ENCODE data around the gene RGS10.

Gene RGS10

DNA sequence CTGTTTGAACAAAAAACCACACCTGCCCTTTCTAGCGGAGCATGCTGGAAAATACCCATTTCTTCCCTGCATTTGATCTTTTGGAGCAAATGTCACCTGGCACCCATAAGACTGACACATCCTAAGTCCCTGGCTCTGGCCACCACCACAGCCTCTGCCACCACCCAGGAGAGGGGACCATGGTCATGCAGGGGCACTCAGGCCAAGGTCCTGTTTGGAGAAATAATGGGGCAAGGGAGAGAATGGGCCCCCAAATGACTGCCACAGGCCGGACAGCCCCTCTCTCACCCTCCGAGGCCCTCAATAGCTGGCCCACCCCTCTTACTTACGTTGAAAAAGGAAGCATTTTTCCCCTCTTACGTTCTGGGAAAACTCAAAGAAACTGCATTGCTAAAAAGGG lies 35.4 kb downstream of the RGS10 start:
- no peaks in the 10 kb centered on the region for H3K9me3 ChIP-seq (ENCODE audit: control insufficient read depth in 2 of 2, low read length in 2 of 2)
- no peaks in the 10 kb centered on the region for H3K27me3 ChIP-seq (ENCODE audit: control insufficient read depth in 2 of 2, insufficient read depth in 2 of 2, low read length in 2 of 2)
- peaks cover 6 to 8% of the 10 kb centered on the region in 2 donors for H3K36me3 ChIP-seq (ENCODE audit: control insufficient read depth in 2 of 2, insufficient read depth in 2 of 2, low read length in 2 of 2)
- H3K9ac ChIP-seq (ENCODE audit: low read depth in 1 of 2, low read length in 2 of 2) = no peak overlapping the region
- H3K27ac ChIP-seq (ENCODE audit: low read depth in 2 of 2, low read length in 2 of 2) = no peak overlapping the region
- H3K4me3 ChIP-seq (ENCODE audit: low read length in 2 of 2) = no peak overlapping the region
- H3K4me1 ChIP-seq (ENCODE audit: control insufficient read depth in 2 of 2, insufficient read depth in 2 of 2, low read length in 2 of 2) = peaks cover 0 to 3% of the 10 kb centered on the region in 2 donors

DNA sequence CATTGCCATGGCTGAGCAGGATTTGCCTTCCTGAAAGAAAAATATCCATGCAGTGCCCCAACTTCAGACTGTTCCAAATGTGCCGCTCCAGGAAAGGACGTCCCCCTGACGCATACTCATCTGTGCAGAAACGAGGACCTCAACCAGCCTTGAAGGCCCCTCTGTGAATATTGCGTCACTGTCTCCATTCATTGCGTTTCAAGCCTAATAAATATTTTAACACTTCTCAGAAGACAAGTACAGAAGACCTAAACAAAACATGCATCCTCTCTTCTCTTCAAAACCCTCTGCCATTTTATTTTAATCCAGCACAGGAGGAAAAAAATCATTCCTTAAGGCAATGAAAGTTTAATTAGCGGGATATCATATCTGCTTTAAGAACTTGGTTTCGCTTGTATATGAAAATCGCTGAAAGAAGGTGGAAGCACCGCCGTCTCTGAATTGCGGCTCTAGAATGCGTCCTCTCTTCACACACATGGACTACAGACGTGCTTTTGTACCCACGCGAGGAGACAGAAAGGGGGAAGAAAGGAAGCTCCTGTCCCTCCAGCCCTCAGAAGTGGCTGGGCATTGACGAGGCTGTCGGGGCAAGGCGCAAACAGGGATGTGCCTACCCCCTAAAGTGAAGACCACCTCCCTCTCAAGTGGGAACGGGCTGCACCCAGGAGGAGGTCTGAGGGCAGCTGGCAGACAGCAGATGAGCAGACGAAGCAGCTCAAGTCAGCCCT lies 36.8 kb downstream of the RGS10 start:
- H3K4me3 ChIP-seq (ENCODE audit: low read length in 2 of 2) = no peak overlapping the region
- peak overlapping the region in 1 of 2 donors; percentile 61 for H3K27ac ChIP-seq (ENCODE audit: low read depth in 2 of 2, low read length in 2 of 2)
- peaks cover 2 to 5% of the 10 kb centered on the region in 2 donors for H3K36me3 ChIP-seq (ENCODE audit: control insufficient read depth in 2 of 2, insufficient read depth in 2 of 2, low read length in 2 of 2)
- H3K9me3 ChIP-seq (ENCODE audit: control insufficient read depth in 2 of 2, low read length in 2 of 2) = no peaks in the 10 kb centered on the region
- H3K4me1 ChIP-seq (ENCODE audit: control insufficient read depth in 2 of 2, insufficient read depth in 2 of 2, low read length in 2 of 2) = peaks cover 3 to 4% of the 10 kb centered on the region in 2 donors
- no peak overlapping the region for H3K9ac ChIP-seq (ENCODE audit: low read depth in 1 of 2, low read length in 2 of 2)
- no peaks in the 10 kb centered on the region for H3K27me3 ChIP-seq (ENCODE audit: control insufficient read depth in 2 of 2, insufficient read depth in 2 of 2, low read length in 2 of 2)

DNA sequence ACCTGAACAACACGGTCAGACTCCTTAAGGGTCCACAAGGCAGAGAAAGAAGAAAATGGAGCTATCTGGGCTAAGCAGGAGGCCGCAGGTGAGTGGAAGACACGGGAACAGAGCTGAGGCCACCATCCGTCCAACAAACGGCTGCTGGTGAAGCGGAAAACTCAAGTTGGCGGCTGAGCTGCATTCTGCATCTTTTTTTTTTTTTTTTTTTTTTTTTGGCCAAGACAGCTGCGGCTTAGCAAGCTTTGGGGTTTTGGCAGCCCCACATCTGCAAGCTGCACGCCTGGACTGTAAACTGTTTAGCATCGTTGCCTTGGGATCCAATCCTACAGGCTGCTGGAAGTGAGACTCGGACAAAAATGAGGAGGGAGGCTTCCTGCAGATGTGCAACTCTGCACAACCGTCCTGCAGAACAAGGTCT lies 37.4 kb downstream of the RGS10 start:
- Histone ChIP-seq H3K9me3 (ENCODE audit: control insufficient read depth in 2 of 2, low read length in 2 of 2) (no peaks in the 10 kb centered on the region), H3K4me3 (ENCODE audit: low read length in 2 of 2) (no peak overlapping the region), H3K9ac (ENCODE audit: low read depth in 1 of 2, low read length in 2 of 2) (no peak overlapping the region), H3K27ac (ENCODE audit: low read depth in 2 of 2, low read length in 2 of 2) (peak overlapping the region in 1 of 2 donors; percentile 44), H3K36me3 (ENCODE audit: control insufficient read depth in 2 of 2, insufficient read depth in 2 of 2, low read length in 2 of 2) (peaks cover 2 to 5% of the 10 kb centered on the region in 2 donors), H3K27me3 (ENCODE audit: control insufficient read depth in 2 of 2, insufficient read depth in 2 of 2, low read length in 2 of 2) (no peaks in the 10 kb centered on the region), H3K4me1 (ENCODE audit: control insufficient read depth in 2 of 2, insufficient read depth in 2 of 2, low read length in 2 of 2) (peaks cover 3 to 7% of the 10 kb centered on the region in 2 donors)

DNA sequence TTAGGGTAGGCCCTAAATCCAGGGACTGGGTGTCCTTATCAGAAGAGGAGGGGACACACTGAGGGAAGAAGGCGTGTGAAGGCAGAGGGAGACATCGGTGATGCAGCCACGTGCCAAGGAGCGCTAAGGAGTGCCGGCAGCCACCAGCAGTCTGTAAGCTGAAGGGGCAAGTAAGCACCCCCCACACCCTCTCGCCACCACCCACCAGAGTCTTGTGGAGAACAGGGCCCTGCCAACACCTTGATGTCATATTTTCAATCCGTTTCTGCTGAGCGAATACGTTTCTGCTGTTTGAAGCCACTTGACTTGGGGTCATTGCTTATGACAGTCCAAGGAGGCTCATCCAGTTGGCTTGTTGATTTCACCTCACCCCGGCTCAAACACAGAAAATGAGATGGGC lies 37.9 kb downstream of the RGS10 start:
- Histone ChIP-seq H3K36me3 (ENCODE audit: control insufficient read depth in 2 of 2, insufficient read depth in 2 of 2, low read length in 2 of 2) (peaks cover 2 to 5% of the 10 kb centered on the region in 2 donors), H3K9me3 (ENCODE audit: control insufficient read depth in 2 of 2, low read length in 2 of 2) (no peaks in the 10 kb centered on the region), H3K27me3 (ENCODE audit: control insufficient read depth in 2 of 2, insufficient read depth in 2 of 2, low read length in 2 of 2) (no peaks in the 10 kb centered on the region), H3K4me3 (ENCODE audit: low read length in 2 of 2) (no peak overlapping the region), H3K27ac (ENCODE audit: low read depth in 2 of 2, low read length in 2 of 2) (peak overlapping the region in 1 of 2 donors; percentile 44), H3K9ac (ENCODE audit: low read depth in 1 of 2, low read length in 2 of 2) (no peak overlapping the region), H3K4me1 (ENCODE audit: control insufficient read depth in 2 of 2, insufficient read depth in 2 of 2, low read length in 2 of 2) (peaks cover 3 to 7% of the 10 kb centered on the region in 2 donors)

DNA sequence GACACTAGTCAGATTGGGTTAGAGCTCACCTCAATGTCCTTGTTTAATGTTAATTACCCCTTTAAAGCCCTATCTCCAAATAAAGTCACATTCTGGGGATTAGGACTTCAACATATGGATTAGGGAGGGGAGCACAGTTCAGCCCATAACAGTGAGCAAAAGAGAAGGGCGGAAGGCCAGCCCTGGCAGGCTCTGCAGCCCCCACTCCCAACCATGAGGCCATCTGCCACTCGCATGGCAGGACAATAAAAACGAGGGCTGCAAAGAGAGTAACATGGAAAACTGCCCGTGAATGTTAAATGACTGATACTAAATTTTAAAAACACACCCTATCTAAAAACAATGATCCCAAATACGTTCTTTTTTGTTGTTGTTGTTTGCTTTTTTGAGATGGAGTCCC lies 38.7 kb downstream of the RGS10 start:
- Histone ChIP-seq H3K4me1 (ENCODE audit: control insufficient read depth in 2 of 2, insufficient read depth in 2 of 2, low read length in 2 of 2) (peaks cover 7 to 11% of the 10 kb centered on the region in 2 donors), H3K9me3 (ENCODE audit: control insufficient read depth in 2 of 2, low read length in 2 of 2) (no peaks in the 10 kb centered on the region), H3K36me3 (ENCODE audit: control insufficient read depth in 2 of 2, insufficient read depth in 2 of 2, low read length in 2 of 2) (peaks cover 2 to 5% of the 10 kb centered on the region in 2 donors), H3K27me3 (ENCODE audit: control insufficient read depth in 2 of 2, insufficient read depth in 2 of 2, low read length in 2 of 2) (no peaks in the 10 kb centered on the region), H3K9ac (ENCODE audit: low read depth in 1 of 2, low read length in 2 of 2) (no peak overlapping the region), H3K27ac (ENCODE audit: low read depth in 2 of 2, low read length in 2 of 2) (no peak overlapping the region), H3K4me3 (ENCODE audit: low read length in 2 of 2) (no peak overlapping the region)

DNA sequence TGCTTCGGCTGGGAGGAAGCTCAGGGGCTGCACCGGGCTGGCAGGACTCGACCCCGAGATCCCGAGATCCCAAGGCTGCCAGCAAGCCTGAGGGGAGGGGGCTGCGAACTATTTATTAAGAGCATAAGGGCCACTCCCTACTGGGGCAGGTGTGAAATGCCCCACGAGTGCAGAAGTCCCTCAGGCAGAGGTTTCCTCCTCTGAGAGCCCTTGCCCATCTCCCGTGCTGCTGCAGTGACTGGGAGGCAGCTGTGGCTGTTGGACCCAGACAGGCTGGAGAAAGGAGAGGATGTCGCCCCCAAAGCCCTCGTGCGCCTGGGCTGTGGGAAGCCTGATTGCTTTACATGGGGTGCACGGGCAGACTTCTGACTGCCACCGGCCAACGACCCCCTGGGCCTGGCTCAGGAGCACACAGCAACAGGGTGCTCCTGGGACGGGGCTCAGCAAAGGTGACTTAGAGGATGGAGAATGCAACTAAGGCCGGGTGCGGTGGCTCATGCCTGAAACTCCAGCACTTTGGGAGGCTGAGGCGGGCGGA lies 39.8 kb downstream of the RGS10 start:
- Histone ChIP-seq H3K9me3 (ENCODE audit: control insufficient read depth in 2 of 2, low read length in 2 of 2) (no peaks in the 10 kb centered on the region), H3K27ac (ENCODE audit: low read depth in 2 of 2, low read length in 2 of 2) (peak overlapping the region in 1 of 2 donors; percentile 58), H3K9ac (ENCODE audit: low read depth in 1 of 2, low read length in 2 of 2) (no peak overlapping the region), H3K27me3 (ENCODE audit: control insufficient read depth in 2 of 2, insufficient read depth in 2 of 2, low read length in 2 of 2) (no peaks in the 10 kb centered on the region), H3K4me3 (ENCODE audit: low read length in 2 of 2) (no peak overlapping the region), H3K36me3 (ENCODE audit: control insufficient read depth in 2 of 2, insufficient read depth in 2 of 2, low read length in 2 of 2) (peaks cover 2 to 5% of the 10 kb centered on the region in 2 donors), H3K4me1 (ENCODE audit: control insufficient read depth in 2 of 2, insufficient read depth in 2 of 2, low read length in 2 of 2) (peaks cover 7 to 11% of the 10 kb centered on the region in 2 donors)

DNA sequence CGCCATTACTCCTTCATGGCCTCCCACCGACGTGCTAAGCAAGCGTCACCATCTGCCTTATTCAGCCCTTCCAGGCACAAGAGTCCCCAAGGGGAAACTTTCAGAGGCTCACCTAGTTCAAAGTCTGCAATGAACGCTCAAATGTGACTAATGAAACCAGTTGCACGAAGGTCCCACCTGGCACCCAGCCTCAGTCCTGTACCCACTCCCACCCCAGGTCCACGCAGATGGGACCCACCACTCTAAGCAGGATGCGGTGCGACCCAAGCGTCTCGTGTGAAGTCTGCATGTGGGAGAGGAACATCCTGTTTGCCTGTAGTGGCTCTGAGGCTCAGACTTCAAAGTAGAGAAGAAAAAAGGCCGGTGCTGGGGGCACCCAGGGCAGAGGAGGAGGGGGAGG lies 40.3 kb downstream of the RGS10 start:
- no peak overlapping the region for H3K4me3 ChIP-seq (ENCODE audit: low read length in 2 of 2)
- peaks cover 2 to 5% of the 10 kb centered on the region in 2 donors for H3K36me3 ChIP-seq (ENCODE audit: control insufficient read depth in 2 of 2, insufficient read depth in 2 of 2, low read length in 2 of 2)
- H3K27me3 ChIP-seq (ENCODE audit: control insufficient read depth in 2 of 2, insufficient read depth in 2 of 2, low read length in 2 of 2) = no peaks in the 10 kb centered on the region
- peak overlapping the region in 1 of 2 donors; percentile 58 for H3K27ac ChIP-seq (ENCODE audit: low read depth in 2 of 2, low read length in 2 of 2)
- peaks cover 7 to 11% of the 10 kb centered on the region in 2 donors for H3K4me1 ChIP-seq (ENCODE audit: control insufficient read depth in 2 of 2, insufficient read depth in 2 of 2, low read length in 2 of 2)
- H3K9ac ChIP-seq (ENCODE audit: low read depth in 1 of 2, low read length in 2 of 2) = no peak overlapping the region
- no peaks in the 10 kb centered on the region for H3K9me3 ChIP-seq (ENCODE audit: control insufficient read depth in 2 of 2, low read length in 2 of 2)

DNA sequence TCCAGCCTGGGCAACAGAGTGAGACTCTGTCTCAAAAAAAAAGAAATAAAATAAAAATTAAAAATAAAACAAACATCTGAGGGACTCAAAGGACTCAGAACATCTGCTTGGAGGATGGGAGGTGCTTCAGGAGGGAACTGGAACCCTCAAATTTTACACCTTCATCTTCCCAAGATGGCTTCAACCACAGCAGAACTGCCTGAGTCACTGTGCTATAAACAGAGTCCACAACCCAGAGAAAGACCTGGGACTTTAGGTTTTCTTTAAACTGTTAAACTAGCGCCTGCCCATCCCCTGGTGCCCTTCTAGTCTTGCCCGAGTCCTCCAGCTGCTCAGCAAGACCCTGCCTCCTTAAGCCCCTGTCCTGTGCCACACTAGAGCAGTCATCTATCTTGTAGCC lies 40.8 kb downstream of the RGS10 start:
- H3K9me3 ChIP-seq (ENCODE audit: control insufficient read depth in 2 of 2, low read length in 2 of 2) = no peaks in the 10 kb centered on the region
- H3K9ac ChIP-seq (ENCODE audit: low read depth in 1 of 2, low read length in 2 of 2) = no peak overlapping the region
- H3K4me1 ChIP-seq (ENCODE audit: control insufficient read depth in 2 of 2, insufficient read depth in 2 of 2, low read length in 2 of 2) = peaks cover 7 to 11% of the 10 kb centered on the region in 2 donors
- peaks cover 2 to 5% of the 10 kb centered on the region in 2 donors for H3K36me3 ChIP-seq (ENCODE audit: control insufficient read depth in 2 of 2, insufficient read depth in 2 of 2, low read length in 2 of 2)
- no peak overlapping the region for H3K4me3 ChIP-seq (ENCODE audit: low read length in 2 of 2)
- no peaks in the 10 kb centered on the region for H3K27me3 ChIP-seq (ENCODE audit: control insufficient read depth in 2 of 2, insufficient read depth in 2 of 2, low read length in 2 of 2)
- H3K27ac ChIP-seq (ENCODE audit: low read depth in 2 of 2, low read length in 2 of 2) = peak overlapping the region in 1 of 2 donors; percentile 58

DNA sequence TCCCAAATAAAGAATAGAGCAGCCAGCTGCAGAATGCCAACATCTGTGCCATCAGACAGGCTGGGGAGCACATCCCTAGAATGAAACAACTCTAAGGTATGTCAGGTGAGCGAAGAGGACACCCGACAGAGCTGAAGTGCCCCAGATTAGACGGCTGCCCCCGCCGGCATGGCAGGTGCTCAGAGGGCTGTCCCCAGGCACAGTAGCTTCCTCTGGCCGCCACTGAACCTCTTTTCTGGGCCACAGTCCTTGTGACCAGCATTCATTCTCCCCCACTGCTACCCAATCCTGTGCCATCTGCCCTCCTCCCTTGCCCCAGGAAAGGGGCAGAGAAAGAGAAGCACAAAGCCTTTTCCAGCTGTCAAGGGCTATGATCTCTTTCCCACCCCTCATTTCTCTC lies 41.7 kb downstream of the RGS10 start:
- H3K36me3 ChIP-seq (ENCODE audit: control insufficient read depth in 2 of 2, insufficient read depth in 2 of 2, low read length in 2 of 2) = peaks cover 2 to 5% of the 10 kb centered on the region in 2 donors
- no peak overlapping the region for H3K27ac ChIP-seq (ENCODE audit: low read depth in 2 of 2, low read length in 2 of 2)

DNA sequence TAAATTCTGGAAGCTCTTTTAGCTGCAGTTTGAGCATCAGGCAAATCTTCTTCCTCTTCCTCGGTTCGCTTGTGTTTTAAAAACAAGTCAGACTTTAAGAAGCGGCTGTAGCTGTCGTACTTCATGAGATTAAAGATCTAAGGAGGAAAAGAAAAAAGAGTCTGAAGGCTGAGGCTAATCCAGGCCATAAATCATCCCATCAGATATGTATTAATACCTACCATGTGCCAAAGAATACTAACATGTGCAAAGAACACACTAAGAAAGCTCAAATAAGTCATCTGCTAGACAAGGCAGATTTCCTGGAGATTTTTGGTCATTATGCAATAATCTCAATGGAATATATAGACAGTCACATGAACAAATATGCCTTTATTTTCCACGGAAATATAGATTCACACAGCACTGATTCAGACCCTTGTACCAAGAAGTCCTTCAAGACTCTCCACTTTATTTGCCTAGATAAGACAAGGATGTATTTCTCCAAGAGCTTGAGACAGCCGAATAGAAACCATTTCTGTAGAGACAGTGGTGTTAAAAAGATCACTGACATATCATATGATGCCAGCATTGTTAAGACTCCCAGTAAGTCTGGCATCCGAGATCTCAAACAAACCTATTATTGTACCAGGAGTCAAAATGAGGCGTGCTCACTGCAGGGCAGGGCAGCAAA lies 42.3 kb downstream of the RGS10 start:
- H3K27ac ChIP-seq (ENCODE audit: low read depth in 2 of 2, low read length in 2 of 2) = no peak overlapping the region

More for the DNA sequence above, 41.7 kb downstream of the RGS10 start:
- Histone ChIP-seq H3K4me1 (ENCODE audit: control insufficient read depth in 2 of 2, insufficient read depth in 2 of 2, low read length in 2 of 2) (peaks cover 4 to 11% of the 10 kb centered on the region in 2 donors), H3K27me3 (ENCODE audit: control insufficient read depth in 2 of 2, insufficient read depth in 2 of 2, low read length in 2 of 2) (no peaks in the 10 kb centered on the region), H3K9ac (ENCODE audit: low read depth in 1 of 2, low read length in 2 of 2) (no peak overlapping the region), H3K9me3 (ENCODE audit: control insufficient read depth in 2 of 2, low read length in 2 of 2) (no peaks in the 10 kb centered on the region), H3K4me3 (ENCODE audit: low read length in 2 of 2) (no peak overlapping the region)

More for the DNA sequence above, 42.3 kb downstream of the RGS10 start:
- Histone ChIP-seq H3K9me3 (ENCODE audit: control insufficient read depth in 2 of 2, low read length in 2 of 2) (no peaks in the 10 kb centered on the region), H3K4me3 (ENCODE audit: low read length in 2 of 2) (no peak overlapping the region), H3K27me3 (ENCODE audit: control insufficient read depth in 2 of 2, insufficient read depth in 2 of 2, low read length in 2 of 2) (no peaks in the 10 kb centered on the region), H3K36me3 (ENCODE audit: control insufficient read depth in 2 of 2, insufficient read depth in 2 of 2, low read length in 2 of 2) (peaks cover 2 to 5% of the 10 kb centered on the region in 2 donors), H3K9ac (ENCODE audit: low read depth in 1 of 2, low read length in 2 of 2) (no peak overlapping the region), H3K4me1 (ENCODE audit: control insufficient read depth in 2 of 2, insufficient read depth in 2 of 2, low read length in 2 of 2) (peaks cover 4 to 11% of the 10 kb centered on the region in 2 donors)

All from mucosa of rectum (tissue), 2 donors.